ENCODE measurements around the gene AKAP13. TPM values are rescaled to one million over a fixed set of nuclear protein-coding genes. Genes with fewer than 3 reads are reported as not detected.

The AKAP13 gene
- total RNA-seq, 1 donor from 2014 or later: 145 TPM

DNA sequence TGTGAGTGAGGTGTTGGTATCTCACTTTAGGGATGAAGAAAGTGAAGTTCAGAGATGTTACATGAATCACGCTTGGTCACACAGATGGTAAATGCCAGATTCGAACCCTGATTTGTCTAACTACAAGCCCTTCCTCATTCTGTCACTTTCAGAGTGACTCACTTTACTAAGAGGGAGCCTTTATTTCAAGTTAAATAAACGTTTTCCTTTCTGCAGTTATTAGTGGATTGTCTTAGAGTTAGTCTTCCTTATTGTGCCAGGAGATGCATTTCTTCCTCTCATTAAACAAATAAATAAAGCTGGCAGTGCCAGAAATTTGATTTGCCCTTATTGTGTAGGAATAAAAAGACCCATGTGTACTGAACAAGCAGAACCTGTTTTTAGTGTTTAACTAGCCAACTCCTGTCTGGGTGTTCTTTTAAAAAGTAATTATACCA lies 162.5 kb downstream of the AKAP13 start:
- no peak overlapping the region for H3K4me3 Mint-ChIP-seq (ENCODE audit: unreplicated experiment)
- H3K9me3 Mint-ChIP-seq (ENCODE audit: unreplicated experiment): no peaks in the 10 kb centered on the region
- no peak overlapping the region for H3K27ac Mint-ChIP-seq (ENCODE audit: unreplicated experiment)
- TF ChIP-seq, protein P1, sequence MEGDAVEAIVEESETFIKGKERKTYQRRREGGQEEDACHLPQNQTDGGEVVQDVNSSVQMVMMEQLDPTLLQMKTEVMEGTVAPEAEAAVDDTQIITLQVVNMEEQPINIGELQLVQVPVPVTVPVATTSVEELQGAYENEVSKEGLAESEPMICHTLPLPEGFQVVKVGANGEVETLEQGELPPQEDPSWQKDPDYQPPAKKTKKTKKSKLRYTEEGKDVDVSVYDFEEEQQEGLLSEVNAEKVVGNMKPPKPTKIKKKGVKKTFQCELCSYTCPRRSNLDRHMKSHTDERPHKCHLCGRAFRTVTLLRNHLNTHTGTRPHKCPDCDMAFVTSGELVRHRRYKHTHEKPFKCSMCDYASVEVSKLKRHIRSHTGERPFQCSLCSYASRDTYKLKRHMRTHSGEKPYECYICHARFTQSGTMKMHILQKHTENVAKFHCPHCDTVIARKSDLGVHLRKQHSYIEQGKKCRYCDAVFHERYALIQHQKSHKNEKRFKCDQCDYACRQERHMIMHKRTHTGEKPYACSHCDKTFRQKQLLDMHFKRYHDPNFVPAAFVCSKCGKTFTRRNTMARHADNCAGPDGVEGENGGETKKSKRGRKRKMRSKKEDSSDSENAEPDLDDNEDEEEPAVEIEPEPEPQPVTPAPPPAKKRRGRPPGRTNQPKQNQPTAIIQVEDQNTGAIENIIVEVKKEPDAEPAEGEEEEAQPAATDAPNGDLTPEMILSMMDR (IDR thresholded peaks at IDR 0.05; ENCODE audit: partially characterized antibody, unreplicated experiment): no peak
- no peaks in the 10 kb centered on the region for H3K27me3 Mint-ChIP-seq (ENCODE audit: unreplicated experiment)
- DNase-seq: no peak
- peaks cover 17% of the 10 kb centered on the region for H3K4me1 Mint-ChIP-seq (ENCODE audit: low read depth, unreplicated experiment)
- H3K36me3 Mint-ChIP-seq (ENCODE audit: unreplicated experiment): no peaks in the 10 kb centered on the region

DNA sequence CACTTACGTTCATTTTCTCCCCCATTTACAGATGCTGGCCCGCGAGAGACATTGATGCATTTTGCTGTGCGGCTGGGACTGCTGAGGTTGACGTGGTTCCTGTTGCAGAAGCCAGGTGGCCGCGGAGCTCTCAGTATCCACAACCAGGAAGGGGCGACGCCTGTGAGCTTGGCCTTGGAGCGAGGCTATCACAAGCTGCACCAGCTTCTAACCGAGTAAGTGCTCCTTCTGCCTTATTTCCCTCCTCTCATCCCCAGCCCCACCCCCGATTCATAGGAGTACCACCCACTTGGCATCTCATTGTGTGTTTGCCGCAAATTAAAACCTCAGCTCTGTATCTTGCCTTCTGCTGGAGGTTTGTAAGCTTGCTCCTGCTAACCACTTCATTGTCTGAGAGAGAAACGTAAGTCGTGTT lies 163.3 kb downstream of the AKAP13 start:
- DNase-seq: peak; percentile 50
- peaks cover 17% of the 10 kb centered on the region for H3K4me1 Mint-ChIP-seq (ENCODE audit: low read depth, unreplicated experiment)
- H3K9me3 Mint-ChIP-seq (ENCODE audit: unreplicated experiment): no peaks in the 10 kb centered on the region
- H3K4me3 Mint-ChIP-seq (ENCODE audit: unreplicated experiment): no peak overlapping the region
- H3K27me3 Mint-ChIP-seq (ENCODE audit: unreplicated experiment): no peaks in the 10 kb centered on the region
- TF ChIP-seq, protein P1 (IDR thresholded peaks at IDR 0.05; ENCODE audit: partially characterized antibody, unreplicated experiment): no peak
- H3K27ac Mint-ChIP-seq (ENCODE audit: unreplicated experiment): no peak overlapping the region
- H3K36me3 Mint-ChIP-seq (ENCODE audit: unreplicated experiment): no peaks in the 10 kb centered on the region

DNA sequence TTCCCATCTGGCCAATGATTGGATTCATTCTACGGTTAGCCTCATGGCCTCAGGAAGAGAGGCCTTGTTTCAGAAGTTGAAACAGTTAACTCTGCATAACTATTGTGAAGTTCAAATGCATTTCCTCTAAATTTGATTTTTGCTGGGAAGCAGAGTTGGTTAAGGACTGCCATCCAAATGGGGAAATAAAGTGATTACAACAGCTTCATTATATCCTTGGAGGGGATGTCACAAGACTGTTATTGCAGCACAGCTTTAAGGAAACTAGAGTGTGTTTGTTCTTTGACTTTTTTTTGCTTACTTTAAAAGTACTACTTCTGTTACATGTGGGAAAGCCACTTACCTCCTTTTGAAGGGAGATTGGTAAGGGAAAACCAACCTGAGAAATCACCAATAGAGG lies 164.8 kb downstream of the AKAP13 start:
- Mint-ChIP-seq H3K4me3 (ENCODE audit: unreplicated experiment) (no peak overlapping the region), H3K36me3 (ENCODE audit: unreplicated experiment) (no peaks in the 10 kb centered on the region), H3K9me3 (ENCODE audit: unreplicated experiment) (no peaks in the 10 kb centered on the region), H3K27me3 (ENCODE audit: unreplicated experiment) (no peaks in the 10 kb centered on the region), H3K27ac (ENCODE audit: unreplicated experiment) (no peak overlapping the region), H3K4me1 (ENCODE audit: low read depth, unreplicated experiment) (peaks cover 17% of the 10 kb centered on the region)
- TF ChIP-seq, protein P1 (IDR thresholded peaks at IDR 0.05; ENCODE audit: partially characterized antibody, unreplicated experiment): no peak
- DNase-seq: no peak

DNA sequence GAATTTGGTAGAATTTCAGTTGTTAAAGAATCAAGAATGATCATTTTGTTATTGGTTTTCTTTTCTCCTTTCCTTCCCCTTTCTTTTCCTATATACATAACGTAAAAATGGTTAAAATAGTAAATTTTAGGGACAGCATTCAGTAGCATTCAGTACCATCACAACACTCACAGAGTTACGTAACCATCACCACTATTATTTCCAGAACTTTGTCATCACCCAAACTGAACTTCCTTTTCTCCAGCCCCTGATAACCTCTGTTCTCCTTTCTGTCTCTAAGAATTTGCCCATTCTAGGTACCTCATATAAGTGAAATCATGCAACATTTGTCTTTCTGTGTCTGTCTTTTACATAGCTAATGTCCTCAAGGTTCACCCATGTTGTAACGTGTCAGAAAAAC lies 165.3 kb downstream of the AKAP13 start:
- TF ChIP-seq, protein P1 (IDR thresholded peaks at IDR 0.05; ENCODE audit: partially characterized antibody, unreplicated experiment): no peak
- H3K27ac Mint-ChIP-seq (ENCODE audit: unreplicated experiment): no peak overlapping the region
- peaks cover 17% of the 10 kb centered on the region for H3K4me1 Mint-ChIP-seq (ENCODE audit: low read depth, unreplicated experiment)
- no peak for DNase-seq
- no peaks in the 10 kb centered on the region for H3K27me3 Mint-ChIP-seq (ENCODE audit: unreplicated experiment)
- no peaks in the 10 kb centered on the region for H3K9me3 Mint-ChIP-seq (ENCODE audit: unreplicated experiment)
- H3K4me3 Mint-ChIP-seq (ENCODE audit: unreplicated experiment): no peak overlapping the region
- H3K36me3 Mint-ChIP-seq (ENCODE audit: unreplicated experiment): no peaks in the 10 kb centered on the region

DNA sequence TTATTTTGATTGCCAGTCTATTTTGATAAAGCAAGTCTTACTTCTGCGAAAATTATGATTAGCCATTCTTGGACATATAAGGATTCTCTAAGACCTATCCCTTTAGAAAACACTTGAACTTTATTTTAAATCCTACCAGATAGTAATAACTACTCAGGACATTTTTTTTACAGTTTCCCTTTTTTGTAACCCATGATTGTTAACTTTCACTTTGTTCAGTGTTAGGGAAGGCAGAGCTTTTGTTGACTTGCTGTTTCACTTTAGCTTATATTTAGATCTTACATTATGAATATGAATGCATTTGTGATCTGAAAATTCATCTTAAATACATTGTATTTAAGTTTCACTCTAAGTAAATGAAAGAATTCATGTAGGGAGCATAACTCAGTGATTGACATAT lies 167.0 kb downstream of the AKAP13 start:
- no peaks in the 10 kb centered on the region for H3K36me3 Mint-ChIP-seq (ENCODE audit: unreplicated experiment)
- H3K4me3 Mint-ChIP-seq (ENCODE audit: unreplicated experiment): no peak overlapping the region
- no peaks in the 10 kb centered on the region for H3K27me3 Mint-ChIP-seq (ENCODE audit: unreplicated experiment)
- no peak overlapping the region for H3K27ac Mint-ChIP-seq (ENCODE audit: unreplicated experiment)
- peaks cover 9% of the 10 kb centered on the region for H3K4me1 Mint-ChIP-seq (ENCODE audit: low read depth, unreplicated experiment)
- DNase-seq: no peak
- TF ChIP-seq, protein P1 (IDR thresholded peaks at IDR 0.05; ENCODE audit: partially characterized antibody, unreplicated experiment): no peak
- no peaks in the 10 kb centered on the region for H3K9me3 Mint-ChIP-seq (ENCODE audit: unreplicated experiment)
